PC-9 (cell line): Measurements from ENCODE around the gene KCNH3. TPM values are rescaled to one million over a fixed set of nuclear protein-coding genes. Genes with fewer than 3 reads are reported as not detected.
"Not testable (repeated sequence)": the region's sequence is repeated elsewhere in the genome, so short reads cannot be mapped to it uniquely, and the experiment has no call there.

Experiments used
- BruUV-seq: library from RNA; stranded (reverse); fragments of 400-500 nt; replicated peaks from 2 replicates; lab custom pipeline; 2021; lab: Mats Ljungman, UMichigan
- CTCF ChIA-PET: fragments of 300-600 bp; sonication (Branson Sonifier 250); formaldehyde crosslinking; loops from one replicate; lab custom pipeline; 2022; ENCODE audit warnings: antibody characterized with exemption; lab: Charles Lee
- POLR2A ChIA-PET: fragments of 300-600 bp; sonication (Branson Sonifier 250); formaldehyde crosslinking; loops from one replicate; lab custom pipeline; 2022; ENCODE audit warnings: antibody characterized with exemption; ENCODE audit not compliant: unreplicated experiment; lab: Charles Lee
- DNase-seq, 2 experiments: peaks; one replicate each; pipeline versions ENCODE4 v3.0.0 to v3.0.0-alpha.2; 2015 to 2022; ENCODE audit warnings: mixed read lengths in 1 of 2
- H2AFZ ChIP-seq: fragments of 200-600 bp; sonication (generic); 2 replicates; pipeline ENCODE4 v1.8.1; 2017; ENCODE audit warnings: antibody characterized with exemption
- H3F3A ChIP-seq: fragments of 200-600 bp; sonication (generic); 2 replicates; pipeline ENCODE4 v1.8.1; 2017; ENCODE audit warnings: antibody characterized with exemption, mild to moderate bottlenecking, low read depth; ENCODE audit not compliant: insufficient read depth
- H3K27ac ChIP-seq: fragments of 200-600 bp; sonication (generic); 2 replicates; pipeline ENCODE4 v1.6.1; 2016; ENCODE audit warnings: mixed run types
- H3K27me3 ChIP-seq: fragments of 200-600 bp; sonication (generic); 2 replicates; pipeline ENCODE4 v1.6.1; 2016; ENCODE audit warnings: low read depth, mixed run types; ENCODE audit not compliant: insufficient read depth
- H3K36me3 ChIP-seq: fragments of 200-600 bp; sonication (generic); 2 replicates; pipeline ENCODE4 v1.6.1; 2016; ENCODE audit warnings: low read depth, mixed run types
- H3K4me1 ChIP-seq: fragments of 200-600 bp; sonication (generic); replicated peaks from 2 replicates; pipeline ENCODE4 v1.6.1; 2016; ENCODE audit warnings: mixed run types; ENCODE audit not compliant: insufficient read depth
- H3K4me2 ChIP-seq: fragments of 200-600 bp; sonication (generic); 2 replicates; pipeline ENCODE4 v1.6.1; 2017; ENCODE audit warnings: mixed run types
- H3K4me3 ChIP-seq: fragments of 200-600 bp; sonication (generic); 2 replicates; pipeline ENCODE4 v1.6.1; 2016; ENCODE audit warnings: mixed run types
- H3K79me2 ChIP-seq: fragments of 200-600 bp; sonication (generic); 2 replicates; pipeline ENCODE4 v1.6.1; 2017; ENCODE audit warnings: low read depth, mixed run types
- H3K9me2 ChIP-seq: fragments of 200-600 bp; sonication (generic); 2 replicates; pipeline ENCODE4 v1.8.1; 2017; ENCODE audit warnings: mild to moderate bottlenecking; ENCODE audit not compliant: insufficient read depth
- H3K9me3 ChIP-seq: fragments of 200-600 bp; sonication (generic); 2 replicates; pipeline ENCODE4 v1.8.1; 2016; ENCODE audit warnings: low read depth; ENCODE audit not compliant: insufficient read depth
- H4K20me1 ChIP-seq: fragments of 200-600 bp; sonication (generic); 2 replicates; pipeline ENCODE4 v1.8.1; 2017; ENCODE audit not compliant: insufficient read depth
- CTCF ChIP-seq: fragments of 200-600 bp; sonication (generic); conservative IDR thresholded peaks from 2 replicates; pipeline ENCODE4 v1.6.1; 2017; ENCODE audit warnings: mixed run types, antibody characterized with exemption, mild to moderate bottlenecking, moderate library complexity
- EZH2 ChIP-seq: fragments of 200-600 bp; sonication (generic); IDR thresholded peaks from 2 replicates; pipeline ENCODE4 v1.8.0; 2017; ENCODE audit warnings: antibody characterized with exemption, low read depth
- intact Hi-C: fragments of 100-400 bp; cut with micrococcal nuclease; formaldehyde crosslinking; loops from one replicate; pipeline ENCODE4 v1.10.0; 2022; ENCODE audit not compliant: unreplicated experiment
- total RNA-seq: library from RNA; stranded (reverse); gene quantifications from 2 replicates; pipeline ENCODE4 v1.2.3, GENCODE V29; 2021

Gene KCNH3
- total RNA-seq, 1 experiment from 2014 or later, result not detected

DNA sequence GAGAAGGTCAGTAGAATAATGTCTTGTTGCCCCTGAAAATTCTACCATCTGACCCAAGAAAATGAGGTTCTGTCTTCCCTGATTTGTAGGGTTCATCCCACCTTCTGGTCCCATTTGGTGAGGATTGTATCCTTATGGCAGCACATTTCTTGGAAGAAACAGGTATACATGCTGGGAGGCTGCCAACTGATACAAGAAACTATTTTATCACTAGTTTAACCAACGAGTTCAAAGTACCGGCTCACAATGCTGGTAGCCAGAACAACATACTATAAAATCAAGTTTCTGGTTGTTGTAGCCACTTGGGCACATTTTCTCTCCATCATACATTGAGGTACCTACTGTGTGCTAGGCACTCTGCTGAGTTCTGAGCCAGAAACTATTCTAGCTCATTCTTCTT lies 7.1 kb upstream of the KCNH3 start:
- Histone ChIP-seq H3K4me3 (no peak overlapping the region), H3K27me3 (no peaks in the 10 kb centered on the region), H3K27ac (no peak overlapping the region), H3K4me2 (no peak overlapping the region), H3K9me2 (no peaks in the 10 kb centered on the region), H3K4me1 (0 out of 2 replicates have a peak, but pooled peaks cover 5% of the 10 kb centered on the region), H2AFZ (no peak overlapping the region), H3K36me3 (no peaks in the 10 kb centered on the region), H3F3A (peaks cover 13% of the 10 kb centered on the region; the same call in 1 of the 2 replicates), H4K20me1 (no peaks in the 10 kb centered on the region), H3K79me2 (no peaks in the 10 kb centered on the region), H3K9me3 (no peaks in the 10 kb centered on the region)
- intact Hi-C loops, result no loop called here
- CTCF ChIA-PET, result interaction anchor here (0.6 kb wide), 3 partner anchors 11 to 435 kb away, joined by 3 to 10 read pairs (median 3); no protein-coding TSS in a partner anchor
- no TSS peak for BruUV-seq
- DNase-seq, result no peak
- POLR2A ChIA-PET, result no interaction called here
- TF ChIP-seq EZH2, result no peak
- no peak for TF ChIP-seq CTCF

- H3F3A ChIP-seq, result peaks cover 20% of the 10 kb centered on the region; the same call in 1 of the 2 replicates
- ChIA-PET CTCF (no interaction called here), POLR2A (no interaction called here)
- no peaks in the 10 kb centered on the region for H3K9me3 ChIP-seq
- DNase-seq, result no peak
- no peaks in the 10 kb centered on the region for H3K36me3 ChIP-seq
- intact Hi-C loops, result no loop called here
- no peak for TF ChIP-seq EZH2
- TF ChIP-seq CTCF, result no peak
- no TSS peak for BruUV-seq
- 0 out of 2 replicates have a peak, but pooled peaks cover 9% of the 10 kb centered on the region for H3K4me1 ChIP-seq
- no peaks in the 10 kb centered on the region for H3K9me2 ChIP-seq
- no peaks in the 10 kb centered on the region for H3K79me2 ChIP-seq
- no peak overlapping the region for H3K4me2 ChIP-seq
- H3K27ac ChIP-seq, result no peak overlapping the region
- peaks cover 9% of the 10 kb centered on the region; the same call in 1 of the 2 replicates for H3K27me3 ChIP-seq
- no peak overlapping the region for H3K4me3 ChIP-seq
- H2AFZ ChIP-seq, result no peak overlapping the region
- H4K20me1 ChIP-seq, result no peaks in the 10 kb centered on the region
Measured at GRCh38 chr12:49533331-49533730, 5.5 kb upstream of the KCNH3 start.

GRCh38 chr12:49534122-49534521 lies 4.7 kb upstream of the KCNH3 start:
- H3K9me2 ChIP-seq, H2AFZ ChIP-seq, H3K4me1 ChIP-seq, H3K4me3 ChIP-seq, CTCF ChIA-PET, H3K9me3 ChIP-seq, H3K27ac ChIP-seq, intact Hi-C loops, H3K79me2 ChIP-seq, BruUV-seq, POLR2A ChIA-PET, H3K4me2 ChIP-seq, DNase-seq, H4K20me1 ChIP-seq, H3K36me3 ChIP-seq: not testable (repeated sequence)
- H3K27me3 ChIP-seq, result peaks cover 11% of the 10 kb centered on the region; the same call in 1 of the 2 replicates
- H3F3A ChIP-seq, result peaks cover 20% of the 10 kb centered on the region; the same call in 1 of the 2 replicates
